ENCODE measurements around the gene RTL3.

DNA sequence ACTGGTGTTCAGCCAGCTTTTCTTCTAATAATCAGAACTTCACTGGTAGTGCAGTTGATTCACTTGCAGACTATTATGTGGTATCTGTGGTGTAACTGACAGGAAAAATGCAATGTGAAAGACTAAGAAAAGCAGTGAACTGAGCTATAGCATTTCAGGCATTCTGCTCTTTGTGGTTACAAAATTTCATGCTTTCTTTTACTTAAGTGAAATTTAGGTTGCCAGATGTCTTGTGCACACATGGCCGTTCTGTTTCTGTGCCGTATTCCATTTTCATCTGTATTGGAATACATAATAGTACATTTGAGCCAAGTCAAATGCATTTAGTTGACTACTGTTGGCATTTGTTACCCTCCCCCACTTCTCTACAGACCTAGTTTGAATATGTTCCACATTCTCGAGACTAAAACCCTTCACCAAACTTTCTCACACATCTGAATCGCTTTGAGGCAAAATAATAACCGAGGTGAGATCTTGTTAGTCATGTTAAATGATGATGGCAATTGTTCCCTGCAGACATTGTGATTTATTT is 8.2 kb downstream of the RTL3 start:
- TF ChIP-seq NFE2L2 (IDR thresholded peaks at IDR 0.05; ENCODE audit: low read depth, low read length), result no peak
- TF ChIP-seq BHLHE40 (IDR thresholded peaks at IDR 0.05; ENCODE audit: low read depth, low read length), result no peak
- TF ChIP-seq RCOR1 (IDR thresholded peaks at IDR 0.05; ENCODE audit: insufficient replicate concordance, low read length), result no peak
- TF ChIP-seq, protein P1, sequence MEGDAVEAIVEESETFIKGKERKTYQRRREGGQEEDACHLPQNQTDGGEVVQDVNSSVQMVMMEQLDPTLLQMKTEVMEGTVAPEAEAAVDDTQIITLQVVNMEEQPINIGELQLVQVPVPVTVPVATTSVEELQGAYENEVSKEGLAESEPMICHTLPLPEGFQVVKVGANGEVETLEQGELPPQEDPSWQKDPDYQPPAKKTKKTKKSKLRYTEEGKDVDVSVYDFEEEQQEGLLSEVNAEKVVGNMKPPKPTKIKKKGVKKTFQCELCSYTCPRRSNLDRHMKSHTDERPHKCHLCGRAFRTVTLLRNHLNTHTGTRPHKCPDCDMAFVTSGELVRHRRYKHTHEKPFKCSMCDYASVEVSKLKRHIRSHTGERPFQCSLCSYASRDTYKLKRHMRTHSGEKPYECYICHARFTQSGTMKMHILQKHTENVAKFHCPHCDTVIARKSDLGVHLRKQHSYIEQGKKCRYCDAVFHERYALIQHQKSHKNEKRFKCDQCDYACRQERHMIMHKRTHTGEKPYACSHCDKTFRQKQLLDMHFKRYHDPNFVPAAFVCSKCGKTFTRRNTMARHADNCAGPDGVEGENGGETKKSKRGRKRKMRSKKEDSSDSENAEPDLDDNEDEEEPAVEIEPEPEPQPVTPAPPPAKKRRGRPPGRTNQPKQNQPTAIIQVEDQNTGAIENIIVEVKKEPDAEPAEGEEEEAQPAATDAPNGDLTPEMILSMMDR (conservative IDR thresholded peaks at IDR 0.05; ENCODE audit: low read depth, low read length), result no peak

Measured in IMR-90 (cell line).